ENCODE results near the gene GPR89A.
"Not testable (repeated sequence)": the region's sequence is repeated elsewhere in the genome, so short reads cannot be mapped to it uniquely, and the experiment has no call there.

GPR89A gene

GRCh38 chr1:145688328-145688727 is 80.5 kb downstream of the GPR89A start:
- no peak for DNase-seq

- DNase-seq, result no peak
These were observed 81.1 kb downstream of the GPR89A start for GRCh38 chr1:145688924-145689323.

GRCh38 chr1:145689922-145690321 is 82.1 kb downstream of the GPR89A start:
- DNase-seq, result no peak

- DNase-seq, result no peak
These were observed 83.1 kb downstream of the GPR89A start for GRCh38 chr1:145690587-145691558.

- DNase-seq, result no peak
These were observed 85.1 kb downstream of the GPR89A start for GRCh38 chr1:145692785-145693443.

GRCh38 chr1:145695821-145696629 is 88.2 kb downstream of the GPR89A start:
- no peak for DNase-seq

- no peak for DNase-seq
These were observed 88.8 kb downstream of the GPR89A start for GRCh38 chr1:145696630-145696960.

- no peak for DNase-seq
These were observed 93.6 kb downstream of the GPR89A start for GRCh38 chr1:145701306-145701862.

- DNase-seq, result no peak
These were observed 94.3 kb downstream of the GPR89A start for GRCh38 chr1:145702052-145702451.

GRCh38 chr1:145702826-145703225 is 95.0 kb downstream of the GPR89A start:
- DNase-seq, result no peak

GRCh38 chr1:145705622-145706021 is 97.8 kb downstream of the GPR89A start:
- no peak for DNase-seq

- no peak for DNase-seq
These were observed 98.4 kb downstream of the GPR89A start for GRCh38 chr1:145706086-145706664.

GRCh38 chr1:145707183-145707867 is 99.5 kb downstream of the GPR89A start, which contains the start of gene PDZK1:
Gene PDZK1 (minus strand): TSS chr1:145707368. CDS start chr1:145688021, 19,347 bp downstream.
- DNase-seq, result no peak

- DNase-seq, result no peak
These were observed 100.3 kb downstream of the GPR89A start for GRCh38 chr1:145708063-145708462.

GRCh38 chr1:145710291-145711027 is 102.7 kb downstream of the GPR89A start:
- DNase-seq, result no peak

- no peak for DNase-seq
These were observed 103.4 kb downstream of the GPR89A start for GRCh38 chr1:145711213-145711651.

- DNase-seq, result no peak
These were observed 106.8 kb downstream of the GPR89A start for GRCh38 chr1:145714524-145715111.

- DNase-seq, result no peak
These were observed 109.0 kb downstream of the GPR89A start for GRCh38 chr1:145716641-145717345.

GRCh38 chr1:145717833-145718232 is 110.0 kb downstream of the GPR89A start:
- DNase-seq, result no peak

- not testable (repeated sequence) for DNase-seq
These were observed 110.7 kb downstream of the GPR89A start for GRCh38 chr1:145718465-145718864.
